B cell (primary cell): ENCODE data around the gene MYCBP2. TPM values are rescaled to one million over a fixed set of nuclear protein-coding genes. Genes with fewer than 3 reads are reported as not detected.

ENCODE experiments used
- ATAC-seq: fragments of 200-7000 bp; cut with Tn5 transposase; one replicate; pipeline ENCODE4 v1.10.0; 2021; ENCODE audit warnings: low read depth, mild to moderate bottlenecking, moderate number of reproducible peaks, moderate library complexity
- CTCF ChIA-PET: fragments of 350-600 bp; sonication (Branson Sonifier 250); formaldehyde crosslinking; loops from one replicate; lab custom pipeline; 2021; ENCODE audit warnings: antibody characterized with exemption, inconsistent platforms; lab: Charles Lee
- POLR2A ChIA-PET: fragments of 350-600 bp; sonication (Branson Sonifier 250); formaldehyde crosslinking; loops from one replicate; lab custom pipeline; 2021; ENCODE audit warnings: antibody characterized with exemption; lab: Charles Lee
- DNase-seq: peaks from one replicate; pipeline ENCODE4 v3.0.0; 2013
- H2AFZ ChIP-seq: 2 replicates; pipeline ENCODE4 v1.6.1; 2012; ENCODE audit warnings: mild to moderate bottlenecking, low read depth, low read length; ENCODE audit not compliant: insufficient read depth, poor library complexity, severe bottlenecking
- H3K27ac ChIP-seq, 2 donors: 1 replicate in 1 of 2; 2 replicates in 1 of 2; pipeline ENCODE4 v1.5.1; 2012 to 2013; ENCODE audit warnings: low read length in 2 of 2, mild to moderate bottlenecking in 2 of 2, moderate library complexity in 1 of 2
- H3K27me3 ChIP-seq, 4 experiments: fragments of 200-600 bp in 1 of 4; sonication (generic) in 1 of 4; replicated peaks in 1 of 4; 1 replicate in 2 of 4; 2 replicates in 2 of 4; pipeline versions ENCODE4 v1.6.1 to v1.7.0; 2013 to 2016; ENCODE audit warnings: low read length in 3 of 4, mild to moderate bottlenecking in 2 of 4, mixed read lengths in 1 of 4, moderate library complexity in 1 of 4; ENCODE audit not compliant: insufficient read depth in 4 of 4, control insufficient read depth in 3 of 4; ENCODE audit errors: control extremely low read depth in 1 of 4
- H3K36me3 ChIP-seq, 2 experiments: replicated peaks in 1 of 2; 1 replicate in 1 of 2; 2 replicates in 1 of 2; pipeline versions ENCODE4 v1.6.1 to v1.7.1; 2013; ENCODE audit warnings: low read length in 1 of 2; ENCODE audit not compliant: insufficient read depth in 2 of 2, control insufficient read depth in 1 of 2; ENCODE audit errors: control extremely low read depth in 1 of 2, extremely low read depth in 1 of 2
- H3K4me1 ChIP-seq, 2 donors: fragments of 200-600 bp in 1 of 2; sonication (generic) in 1 of 2; 1 replicate in 1 of 2; 2 replicates in 1 of 2; pipeline versions ENCODE4 v1.5.1 to v1.6.1; 2013 to 2017; ENCODE audit warnings: low read length in 2 of 2; ENCODE audit not compliant: control insufficient read depth in 2 of 2, insufficient read depth in 2 of 2
- H3K4me2 ChIP-seq: replicated peaks from 2 replicates; pipeline ENCODE3; 2012; ENCODE audit warnings: mild to moderate bottlenecking, low read depth, low read length; ENCODE audit not compliant: poor library complexity, severe bottlenecking
- H3K4me3 ChIP-seq, 5 experiments: fragments of 200-600 bp in 1 of 5; sonication (generic) in 1 of 5; 1 replicate in 3 of 5; 2 replicates in 2 of 5; pipeline versions ENCODE4 v1.5.1 to v1.7.0; 2011 to 2016; ENCODE audit warnings: low read length in 4 of 5, mild to moderate bottlenecking in 4 of 5, low read depth in 2 of 5, control low read depth in 1 of 5, moderate library complexity in 1 of 5; ENCODE audit not compliant: insufficient read depth in 1 of 5; ENCODE audit errors: control extremely low read depth in 1 of 5, extremely low read depth in 1 of 5
- H3K79me2 ChIP-seq: fragments of 200-600 bp; sonication (generic); one replicate; pipeline ENCODE4 v1.6.0; 2016; ENCODE audit warnings: low read length; ENCODE audit not compliant: control insufficient read depth, insufficient read depth
- H3K9ac ChIP-seq: fragments of 200-600 bp; sonication (generic); 2 replicates; pipeline ENCODE4 v1.6.1; 2017; ENCODE audit warnings: mild to moderate bottlenecking, low read length, moderate library complexity
- H3K9me3 ChIP-seq, 3 donors: one replicate each; pipeline versions ENCODE4 v1.6.1 to v1.7.1; 2013; ENCODE audit warnings: low read length in 2 of 3; ENCODE audit not compliant: control insufficient read depth in 2 of 3, insufficient read depth in 1 of 3; ENCODE audit errors: control extremely low read depth in 1 of 3
- H4K20me1 ChIP-seq: 2 replicates; pipeline ENCODE4 v1.6.0; 2012; ENCODE audit warnings: mild to moderate bottlenecking, low read length; ENCODE audit not compliant: insufficient read depth, control insufficient read depth, poor library complexity, severe bottlenecking
- H3K27ac Mint-ChIP-seq: one replicate; pipeline ENCODE4 v1.8.0; 2021; ENCODE audit warnings: mixed read lengths
- H3K27me3 Mint-ChIP-seq: one replicate; pipeline ENCODE4 v1.8.0; 2021; ENCODE audit warnings: mixed read lengths
- H3K4me1 Mint-ChIP-seq: one replicate; pipeline ENCODE4 v1.8.0; 2021; ENCODE audit warnings: mixed read lengths
- H3K4me3 Mint-ChIP-seq: one replicate; pipeline ENCODE4 v1.8.0; 2021; ENCODE audit warnings: mixed read lengths
- H3K9me3 Mint-ChIP-seq: one replicate; pipeline ENCODE4 v1.8.0; 2022; ENCODE audit warnings: mixed read lengths; ENCODE audit not compliant: insufficient read depth
- EZH2 ChIP-seq: IDR thresholded peaks from 2 replicates; pipeline ENCODE4 v1.6.1; 2012; ENCODE audit warnings: borderline replicate concordance, low read depth, mild to moderate bottlenecking, moderate library complexity, low read length; ENCODE audit not compliant: insufficient read depth, poor library complexity, severe bottlenecking
- WGBS: methylation state at CpG from one replicate; pipeline ENCODE4 v1.1.5; 2013; ENCODE audit warnings: missing lambda C conversion rate; ENCODE audit not compliant: insufficient coverage; 5-methylcytosine and 5-hydroxymethylcytosine counted together
- intact Hi-C: fragments of 100-400 bp; cut with micrococcal nuclease; formaldehyde crosslinking; loops from one replicate; pipeline ENCODE4 v1.10.0; 2022
- polyA plus RNA-seq: library from polyadenylated mRNA; depleted of rRNA; stranded (reverse); fragments of >200 nt; gene quantifications from 2 replicates; pipeline ENCODE4 v1.2.3, GENCODE V29; 2012
- total RNA-seq, 2 donors: library from RNA; stranded (reverse); fragments of 120-200 nt in 1 of 2; gene quantifications; 1 replicate in 1 of 2; 2 replicates in 1 of 2; pipeline versions ENCODE4 v1.2.3 to v1.2.4, GENCODE V29; 2013 to 2022
- TF ChIP-seq, protein P1 (sequence below): fragments of 200-600 bp; IDR thresholded peaks from one replicate; pipeline ENCODE4 v1.8.0; 2022; ENCODE audit warnings: antibody characterized with exemption, mild to moderate bottlenecking

Gene MYCBP2
- total and polyA plus RNA-seq, 2 donors (not counting 1 experiment from before 2014, with no cell fraction given): 84.0 to 237 TPM

- WGBS: 100% methylated on average over 1 of the region's 3 CpGs
- Histone ChIP-seq H3K27me3 (no peaks in the 10 kb centered on the region), H3K4me3 (no peak overlapping the region), H4K20me1 (no peaks in the 10 kb centered on the region), H3K9ac (no peak overlapping the region), H3K4me2 (no peak overlapping the region), H3K27ac (no peak overlapping the region), H2AFZ (no peak overlapping the region), H3K4me1 (no peaks in the 10 kb centered on the region), H3K9me3 (no peaks in the 10 kb centered on the region), H3K36me3 (peaks cover 7 to 41% of the 10 kb centered on the region in 2 experiments), H3K79me2 (no peaks in the 10 kb centered on the region)
- no peak overlapping the region for H3K4me3 Mint-ChIP-seq
- ChIA-PET CTCF (no interaction called here), POLR2A (no interaction called here)
- H3K4me1 Mint-ChIP-seq: no peaks in the 10 kb centered on the region
- H3K9me3 Mint-ChIP-seq: no peaks in the 10 kb centered on the region
- intact Hi-C loops: no loop called here
- TF ChIP-seq, protein P1, sequence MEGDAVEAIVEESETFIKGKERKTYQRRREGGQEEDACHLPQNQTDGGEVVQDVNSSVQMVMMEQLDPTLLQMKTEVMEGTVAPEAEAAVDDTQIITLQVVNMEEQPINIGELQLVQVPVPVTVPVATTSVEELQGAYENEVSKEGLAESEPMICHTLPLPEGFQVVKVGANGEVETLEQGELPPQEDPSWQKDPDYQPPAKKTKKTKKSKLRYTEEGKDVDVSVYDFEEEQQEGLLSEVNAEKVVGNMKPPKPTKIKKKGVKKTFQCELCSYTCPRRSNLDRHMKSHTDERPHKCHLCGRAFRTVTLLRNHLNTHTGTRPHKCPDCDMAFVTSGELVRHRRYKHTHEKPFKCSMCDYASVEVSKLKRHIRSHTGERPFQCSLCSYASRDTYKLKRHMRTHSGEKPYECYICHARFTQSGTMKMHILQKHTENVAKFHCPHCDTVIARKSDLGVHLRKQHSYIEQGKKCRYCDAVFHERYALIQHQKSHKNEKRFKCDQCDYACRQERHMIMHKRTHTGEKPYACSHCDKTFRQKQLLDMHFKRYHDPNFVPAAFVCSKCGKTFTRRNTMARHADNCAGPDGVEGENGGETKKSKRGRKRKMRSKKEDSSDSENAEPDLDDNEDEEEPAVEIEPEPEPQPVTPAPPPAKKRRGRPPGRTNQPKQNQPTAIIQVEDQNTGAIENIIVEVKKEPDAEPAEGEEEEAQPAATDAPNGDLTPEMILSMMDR: no peak
- TF ChIP-seq EZH2: no peak
- DNase-seq (no peak), ATAC-seq (no peak)
- H3K27me3 Mint-ChIP-seq: no peaks in the 10 kb centered on the region
- no peak overlapping the region for H3K27ac Mint-ChIP-seq
Measured at GRCh38 chr13:77099415-77099814, 227.5 kb downstream of the MYCBP2 start.

- Mint-ChIP-seq H3K9me3 (no peaks in the 10 kb centered on the region), H3K4me1 (no peaks in the 10 kb centered on the region), H3K4me3 (no peak overlapping the region), H3K27me3 (no peaks in the 10 kb centered on the region), H3K27ac (no peak overlapping the region)
- Histone ChIP-seq H3K27me3 (no peaks in the 10 kb centered on the region), H4K20me1 (no peaks in the 10 kb centered on the region), H3K9me3 (no peaks in the 10 kb centered on the region), H3K9ac (no peak overlapping the region), H3K4me2 (no peak overlapping the region), H3K4me3 (no peak overlapping the region), H3K79me2 (no peaks in the 10 kb centered on the region), H3K27ac (no peak overlapping the region), H3K4me1 (no peaks in the 10 kb centered on the region), H3K36me3 (peaks cover 7 to 70% of the 10 kb centered on the region in 2 experiments), H2AFZ (no peak overlapping the region)
- 100% methylated on average over 1 of the region's 4 CpGs for WGBS
- ATAC-seq: no peak
- intact Hi-C loops: no loop called here
- no peak for DNase-seq
- CTCF ChIA-PET: no interaction called here
- TF ChIP-seq EZH2: no peak
- TF ChIP-seq, protein P1: no peak
- POLR2A ChIA-PET: no interaction called here
Measured at GRCh38 chr13:77095288-77095687, 231.6 kb downstream of the MYCBP2 start.
